GM12873 (cell line): Measurements from ENCODE around the gene FRMD4A.
A peak's percentile ranks its signal among the peaks of the same experiment; 100 is the strongest.

Experiments used
- TF ChIP-seq, protein P1 (sequence below): IDR thresholded peaks from 2 replicates; pipeline ENCODE4 v1.5.1; 2012; ENCODE audit warnings: low read depth, mild to moderate bottlenecking, moderate library complexity, low read length, control low read depth; ENCODE audit not compliant: insufficient read depth; ENCODE audit errors: missing control alignments

FRMD4A gene

DNA sequence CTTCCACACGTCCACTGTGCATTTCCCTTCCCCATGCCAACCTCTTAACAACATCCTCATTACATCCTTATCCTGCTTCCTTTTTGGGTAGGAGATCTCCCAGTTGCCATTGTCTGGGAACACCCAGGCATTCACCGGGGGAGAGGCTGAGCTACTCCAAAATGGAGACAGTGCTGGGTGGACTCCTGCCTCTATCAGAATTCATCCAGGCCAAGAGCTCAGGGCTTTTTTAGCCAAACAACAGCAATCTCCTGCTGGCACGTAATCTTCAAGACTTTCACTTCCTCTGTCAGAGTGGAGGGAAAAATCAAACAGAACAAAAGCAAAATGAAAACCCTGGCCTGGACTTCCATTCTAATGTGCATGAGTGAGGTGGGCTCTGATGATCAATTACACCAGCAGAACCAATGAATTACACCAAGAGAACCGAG, 499.0 kb downstream of the FRMD4A start:
- TF ChIP-seq, protein P1, sequence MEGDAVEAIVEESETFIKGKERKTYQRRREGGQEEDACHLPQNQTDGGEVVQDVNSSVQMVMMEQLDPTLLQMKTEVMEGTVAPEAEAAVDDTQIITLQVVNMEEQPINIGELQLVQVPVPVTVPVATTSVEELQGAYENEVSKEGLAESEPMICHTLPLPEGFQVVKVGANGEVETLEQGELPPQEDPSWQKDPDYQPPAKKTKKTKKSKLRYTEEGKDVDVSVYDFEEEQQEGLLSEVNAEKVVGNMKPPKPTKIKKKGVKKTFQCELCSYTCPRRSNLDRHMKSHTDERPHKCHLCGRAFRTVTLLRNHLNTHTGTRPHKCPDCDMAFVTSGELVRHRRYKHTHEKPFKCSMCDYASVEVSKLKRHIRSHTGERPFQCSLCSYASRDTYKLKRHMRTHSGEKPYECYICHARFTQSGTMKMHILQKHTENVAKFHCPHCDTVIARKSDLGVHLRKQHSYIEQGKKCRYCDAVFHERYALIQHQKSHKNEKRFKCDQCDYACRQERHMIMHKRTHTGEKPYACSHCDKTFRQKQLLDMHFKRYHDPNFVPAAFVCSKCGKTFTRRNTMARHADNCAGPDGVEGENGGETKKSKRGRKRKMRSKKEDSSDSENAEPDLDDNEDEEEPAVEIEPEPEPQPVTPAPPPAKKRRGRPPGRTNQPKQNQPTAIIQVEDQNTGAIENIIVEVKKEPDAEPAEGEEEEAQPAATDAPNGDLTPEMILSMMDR, result no peak

DNA sequence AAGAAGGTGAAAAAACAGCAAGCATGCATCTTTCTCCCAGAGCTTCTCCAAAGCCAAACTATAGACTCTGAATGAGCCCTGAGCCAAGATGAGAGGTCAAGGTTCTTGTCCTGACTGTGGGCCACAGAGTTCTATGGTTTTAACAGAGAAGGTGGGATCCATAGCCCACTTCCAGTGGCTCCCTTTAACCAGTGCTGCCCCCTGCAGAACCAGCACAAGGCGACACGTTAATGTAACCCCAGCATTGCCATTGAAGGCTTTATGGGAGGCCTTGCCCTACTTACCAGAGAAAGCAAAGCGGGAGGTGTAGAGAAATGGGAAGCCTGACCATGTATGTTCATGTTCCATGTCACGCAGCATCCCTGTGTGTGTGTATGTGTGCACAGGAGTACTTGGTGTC, 500.3 kb downstream of the FRMD4A start:
- TF ChIP-seq, protein P1, result peak; percentile 17

DNA sequence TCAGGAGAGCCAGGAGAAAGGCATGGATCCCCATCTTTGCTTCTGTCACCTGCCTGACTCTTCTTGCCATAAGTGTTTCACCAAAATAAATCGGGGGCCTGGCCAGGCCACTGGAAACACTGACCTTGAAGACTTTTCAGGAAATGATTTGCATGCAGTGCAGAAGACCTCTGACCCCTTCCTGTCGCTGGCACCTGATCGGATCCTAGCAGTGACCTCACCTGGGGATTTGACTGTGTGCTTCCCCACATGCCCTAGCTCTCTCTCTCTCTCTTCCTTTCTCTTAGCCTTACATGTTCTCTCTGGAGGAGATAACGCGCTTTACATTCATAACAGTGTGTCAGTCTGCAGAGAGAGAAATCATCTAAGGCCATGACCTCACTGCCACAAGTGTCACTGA, 500.9 kb downstream of the FRMD4A start:
- TF ChIP-seq, protein P1, result no peak

DNA sequence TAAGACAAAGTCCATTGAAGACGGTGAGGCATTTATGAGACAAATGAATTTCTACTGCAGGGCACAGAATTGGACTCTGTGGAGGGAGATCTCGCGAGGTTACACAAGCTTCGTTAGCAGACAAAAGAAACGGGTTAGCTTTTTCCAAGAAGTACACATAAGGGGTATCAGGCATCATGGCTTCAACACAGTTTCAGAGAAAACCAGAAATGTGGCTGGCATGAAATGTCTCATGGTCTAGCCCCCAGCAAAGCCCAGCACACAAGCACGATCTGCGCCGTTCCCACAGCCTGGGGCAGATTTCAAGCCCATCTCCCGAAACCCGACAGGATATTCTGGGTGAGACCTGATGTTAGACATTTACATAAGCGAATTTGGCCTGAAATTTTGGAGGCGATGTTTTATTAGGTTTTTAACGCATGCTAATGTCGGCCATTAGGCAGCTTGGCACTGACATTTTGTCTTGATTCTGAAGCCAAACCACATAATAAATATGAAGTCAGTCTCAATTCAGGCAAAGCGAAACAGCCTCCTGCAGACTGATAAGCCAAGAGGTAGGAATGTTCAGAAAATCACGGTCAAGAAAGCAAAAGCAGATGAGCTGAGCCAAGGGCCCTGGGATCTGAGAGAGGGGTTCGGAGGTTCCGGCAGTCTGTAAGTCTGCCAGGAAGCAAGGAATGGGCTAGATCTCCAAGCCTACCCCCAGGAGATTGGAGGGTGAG, 503.5 kb downstream of the FRMD4A start:
- TF ChIP-seq, protein P1, result no peak

DNA sequence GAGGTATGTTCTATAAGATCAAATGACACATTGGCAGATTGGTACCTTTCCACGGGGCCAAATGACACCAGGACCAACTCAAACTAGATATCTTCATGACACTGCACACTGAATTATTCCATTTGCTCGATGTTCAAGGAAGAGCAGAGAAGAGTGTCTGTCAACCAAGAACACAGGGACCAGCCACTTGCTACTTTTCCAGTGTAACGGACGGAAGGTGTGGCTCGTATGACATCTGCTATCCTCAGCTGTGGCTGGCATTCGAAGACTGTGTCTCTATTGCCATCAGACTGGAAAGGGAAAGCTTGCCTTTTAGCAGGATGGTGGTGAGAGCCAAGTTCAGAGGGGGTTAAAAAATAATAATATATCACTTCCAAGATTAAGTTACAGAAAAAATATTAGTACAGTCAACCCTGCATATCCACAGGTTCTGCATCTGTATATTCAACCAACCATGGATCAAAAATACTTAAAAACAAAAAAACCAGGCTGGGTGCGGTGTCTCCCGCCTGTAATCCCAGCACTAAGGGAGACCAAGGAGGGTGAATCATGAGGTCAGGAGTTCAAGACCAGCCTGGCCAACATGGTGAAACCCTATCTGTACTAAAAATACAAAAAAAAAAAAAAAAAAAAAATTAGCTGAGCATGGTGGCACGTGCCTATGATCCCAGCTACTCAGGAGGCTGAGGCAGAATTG, 506.9 kb downstream of the FRMD4A start:
- TF ChIP-seq, protein P1, result no peak

DNA sequence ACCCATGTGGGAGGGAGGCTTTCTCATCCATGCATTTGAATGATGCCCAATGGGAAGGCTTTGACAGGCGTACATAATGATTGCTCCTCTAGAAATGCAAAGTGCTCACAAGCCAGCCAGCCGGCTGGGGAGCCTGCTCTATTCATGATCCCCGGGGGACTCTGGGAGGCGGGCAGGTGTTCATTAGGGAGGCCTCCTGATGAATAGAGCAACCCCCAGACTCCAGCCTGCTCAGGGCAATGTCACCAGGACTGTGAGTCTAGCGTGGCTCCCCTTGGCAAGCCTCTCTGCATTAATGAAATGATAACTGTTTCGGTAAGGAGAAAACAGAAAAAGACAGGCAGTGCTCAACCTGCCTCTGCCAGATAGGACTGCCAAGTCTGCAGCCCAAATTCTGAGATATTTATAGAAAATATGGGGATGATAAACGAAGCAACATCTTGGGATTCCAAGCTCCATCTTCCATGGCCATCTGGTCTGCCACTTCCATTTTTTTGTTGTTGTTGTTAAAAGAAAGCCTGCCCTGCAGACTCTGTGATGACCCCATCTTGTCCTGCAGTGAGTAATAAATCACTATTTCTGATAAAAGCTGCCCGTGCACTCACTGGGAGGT, 507.5 kb downstream of the FRMD4A start:
- TF ChIP-seq, protein P1, result no peak

DNA sequence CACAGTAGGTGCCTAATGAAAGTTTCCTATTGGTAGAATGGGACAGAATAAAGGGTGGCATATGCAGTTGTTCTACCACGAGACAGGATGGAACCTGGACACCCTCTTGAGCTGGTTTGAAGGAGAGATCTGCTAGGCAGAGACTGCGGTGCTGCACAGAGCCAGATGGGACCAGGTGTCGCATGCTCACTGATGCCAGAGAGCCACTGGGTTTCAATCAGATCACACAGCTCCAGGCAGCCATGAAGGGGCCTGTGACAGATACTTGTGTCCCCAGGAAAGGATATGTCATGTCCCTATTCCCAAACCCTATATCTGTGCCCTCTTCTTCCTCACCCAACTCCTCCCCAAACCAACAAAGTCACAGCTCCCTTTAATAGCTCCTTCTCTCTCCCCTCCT, 508.2 kb downstream of the FRMD4A start:
- TF ChIP-seq, protein P1, result no peak
